Muscle of arm (tissue), 12 donors: ENCODE measurements around the gene CRISPLD2. TPM values are rescaled to one million over a fixed set of nuclear protein-coding genes. Genes with fewer than 3 reads are reported as not detected.
"Not testable (repeated sequence)": the region's sequence is repeated elsewhere in the genome, so short reads cannot be mapped to it uniquely, and the experiment has no call there.

ENCODE experiments used
- DNase-seq: peaks from one replicate; pipeline ENCODE4 v3.0.0-alpha.2; 2013
- polyA plus RNA-seq, 12 donors: library from polyadenylated mRNA; unstranded; fragments of 120-200 nt; gene quantifications; one replicate each; pipeline ENCODE4 v1.2.1, GENCODE V29; 2013; ENCODE audit not compliant: insufficient read length in 12 of 12

The CRISPLD2 gene
- polyA plus RNA-seq, 12 donors = 4.8 to 13.1 (median 6.9) TPM; not detected in 1

GRCh38 chr16:84856811-84857210 lies 37.0 kb downstream of the CRISPLD2 start:
- not testable (repeated sequence) for DNase-seq

- DNase-seq = no peak
Observed at GRCh38 chr16:84859681-84860080, 39.9 kb downstream of the CRISPLD2 start.

GRCh38 chr16:84860383-84860782 lies 40.6 kb downstream of the CRISPLD2 start:
- no peak for DNase-seq

GRCh38 chr16:84861671-84862070 lies 41.9 kb downstream of the CRISPLD2 start:
- DNase-seq = no peak

GRCh38 chr16:84862804-84863480 lies 43.2 kb downstream of the CRISPLD2 start:
- no peak for DNase-seq

- DNase-seq = no peak
Observed at GRCh38 chr16:84863481-84863814, 43.7 kb downstream of the CRISPLD2 start.

- DNase-seq = no peak
Observed at GRCh38 chr16:84864326-84864955, 44.7 kb downstream of the CRISPLD2 start.

GRCh38 chr16:84867696-84868095 lies 47.9 kb downstream of the CRISPLD2 start:
- DNase-seq = no peak

- no peak for DNase-seq
Observed at GRCh38 chr16:84868328-84868727, 48.5 kb downstream of the CRISPLD2 start.

GRCh38 chr16:84868829-84869472 lies 49.2 kb downstream of the CRISPLD2 start:
- no peak for DNase-seq

- no peak for DNase-seq
Observed at GRCh38 chr16:84869473-84869845, 49.7 kb downstream of the CRISPLD2 start.

- not testable (repeated sequence) for DNase-seq
Observed at GRCh38 chr16:84872971-84873370, 53.2 kb downstream of the CRISPLD2 start.

- DNase-seq = no peak
Observed at GRCh38 chr16:84874004-84874435, 54.2 kb downstream of the CRISPLD2 start.

GRCh38 chr16:84874553-84874952 lies 54.8 kb downstream of the CRISPLD2 start:
- DNase-seq = no peak

- no peak for DNase-seq
Observed at GRCh38 chr16:84874983-84875382, 55.2 kb downstream of the CRISPLD2 start.

GRCh38 chr16:84875846-84876245 lies 56.1 kb downstream of the CRISPLD2 start:
- DNase-seq = no peak

- DNase-seq = no peak
Observed at GRCh38 chr16:84876873-84877606, 57.3 kb downstream of the CRISPLD2 start.

- no peak for DNase-seq
Observed at GRCh38 chr16:84878770-84879169, 59.0 kb downstream of the CRISPLD2 start.

GRCh38 chr16:84879569-84880487 lies 60.0 kb downstream of the CRISPLD2 start:
- no peak for DNase-seq

- no peak for DNase-seq
Observed at GRCh38 chr16:84881702-84882521, 62.1 kb downstream of the CRISPLD2 start.
